ENCODE measurements around the gene UGT1A9. TPM values are rescaled to one million over a fixed set of nuclear protein-coding genes. Genes with fewer than 3 reads are reported as not detected.
"Not testable (repeated sequence)": the region's sequence is repeated elsewhere in the genome, so short reads cannot be mapped to it uniquely, and the experiment has no call there.

UGT1A9 gene
- total and polyA plus RNA-seq, 4 donors: not detected

DNA sequence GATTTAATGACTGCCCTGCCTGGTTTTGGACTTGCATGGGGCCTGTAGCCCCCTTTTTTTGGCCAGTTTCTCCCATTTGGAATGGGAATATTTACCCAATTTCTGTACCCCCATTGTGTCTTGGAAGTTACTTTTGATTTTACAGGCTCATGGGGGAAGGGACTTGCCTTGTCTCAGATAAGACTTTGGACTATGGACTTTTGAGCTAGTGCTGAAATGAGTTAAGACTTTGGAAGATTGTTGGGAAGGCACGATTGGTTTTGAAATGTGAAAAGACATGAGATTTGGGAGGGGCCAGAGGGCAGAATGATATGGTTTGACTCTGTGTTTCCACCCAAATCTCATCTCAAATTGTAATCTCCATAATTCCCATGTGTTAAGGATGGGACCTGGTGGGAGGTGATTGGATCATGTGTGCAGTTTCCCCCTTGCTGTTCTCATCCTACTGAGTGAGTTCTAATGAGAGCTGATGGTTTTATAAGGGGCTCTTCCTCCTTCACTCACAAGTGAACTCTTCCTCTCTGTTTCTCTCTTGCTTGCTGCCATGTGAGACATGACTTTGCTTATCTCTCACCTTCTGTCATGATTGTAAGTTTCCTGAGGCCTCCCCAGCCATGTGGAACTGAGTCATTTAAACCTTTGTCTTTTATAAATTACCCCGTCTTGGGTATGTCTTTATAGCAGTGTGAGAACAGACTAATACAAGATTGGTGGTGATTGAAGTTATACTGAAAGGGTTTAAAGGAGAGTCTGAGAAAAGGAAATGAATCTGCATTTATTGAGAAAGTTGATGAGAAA, 79.7 kb downstream of the UGT1A9 start:
- H3K9me3 ChIP-seq (ENCODE audit: control insufficient read depth in 4 of 4, insufficient read depth in 3 of 4, low read length in 3 of 4): peaks cover 0 to 13% (median 3%) of the 10 kb centered on the region in 4 donors
- not testable (repeated sequence) for ATAC-seq (ENCODE audit: insufficient read depth, low FRiP score); H3K9ac ChIP-seq (ENCODE audit: insufficient read depth in 1 of 2, low read length in 2 of 2); H3K36me3 ChIP-seq (ENCODE audit: control insufficient read depth in 4 of 4, insufficient read depth in 4 of 4, low read length in 4 of 4); H3K27me3 ChIP-seq (ENCODE audit: control insufficient read depth in 3 of 3, insufficient read depth in 3 of 3, low read length in 2 of 3); H3K27ac ChIP-seq (ENCODE audit: low read depth in 1 of 2, low read length in 1 of 2); DNase-seq; H3K4me1 ChIP-seq (ENCODE audit: control insufficient read depth in 5 of 5, insufficient read depth in 5 of 5, low read length in 5 of 5); H3K4me3 ChIP-seq
- WGBS, 2 donors: 78 to 87% methylated on average over 2 of the region's 2 CpGs

GRCh38 chr2:233754872-233755611, 83.3 kb downstream of the UGT1A9 start:
- DNase-seq (no peak), ATAC-seq (ENCODE audit: insufficient read depth, low FRiP score) (no peak)
- no peak overlapping the region for H3K9ac ChIP-seq (ENCODE audit: insufficient read depth in 1 of 2, low read length in 2 of 2)
- TF ChIP-seq CTCF (IDR thresholded peaks at IDR 0.05; ENCODE audit: control extremely low read depth, extremely low read depth): no peak
- WGBS, 2 donors: 90 to 92% methylated on average over 42 to 44 of the region's 44 CpGs
- H3K4me3 ChIP-seq: no peak overlapping the region
- H3K36me3 ChIP-seq (ENCODE audit: control insufficient read depth in 4 of 4, insufficient read depth in 4 of 4, low read length in 4 of 4): no peaks in the 10 kb centered on the region
- H3K27me3 ChIP-seq (ENCODE audit: control insufficient read depth in 3 of 3, insufficient read depth in 3 of 3, low read length in 2 of 3): no peaks in the 10 kb centered on the region
- H3K27ac ChIP-seq (ENCODE audit: low read depth in 1 of 2, low read length in 1 of 2): no peak overlapping the region
- H3K9me3 ChIP-seq (ENCODE audit: control insufficient read depth in 4 of 4, insufficient read depth in 3 of 4, low read length in 3 of 4): peaks cover 0 to 10% (median 3%) of the 10 kb centered on the region in 4 donors
- no peaks in the 10 kb centered on the region for H3K4me1 ChIP-seq (ENCODE audit: control insufficient read depth in 5 of 5, insufficient read depth in 5 of 5, low read length in 5 of 5)

DNA sequence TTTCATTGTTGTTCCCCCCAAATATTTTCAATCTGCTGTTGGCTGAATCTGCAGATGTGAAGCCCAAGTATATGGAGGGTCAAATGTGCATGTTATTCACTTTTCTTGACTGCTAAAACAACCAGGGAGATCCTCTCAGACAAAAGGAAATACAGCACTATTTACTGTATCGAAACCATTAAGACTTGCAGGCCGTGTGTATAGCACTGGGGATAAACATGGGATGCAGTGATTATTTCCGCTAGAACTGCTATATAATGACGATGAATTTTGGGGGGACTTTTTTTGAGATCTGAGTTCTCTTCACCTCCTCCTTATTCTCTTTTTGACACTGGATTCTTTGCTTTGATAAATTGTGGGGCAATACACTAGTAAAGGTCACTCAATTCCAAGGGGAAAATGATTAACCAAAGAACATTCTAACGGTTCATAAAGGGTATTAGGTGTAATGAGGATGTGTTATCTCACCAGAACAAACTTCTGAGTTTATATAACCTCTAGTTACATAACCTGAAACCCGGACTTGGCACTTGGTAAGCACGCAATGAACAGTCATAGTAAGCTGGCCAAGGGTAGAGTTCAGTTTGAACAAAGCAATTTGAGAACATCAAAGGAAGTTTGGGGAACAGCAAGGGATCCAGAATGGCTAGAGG, 84.9 kb downstream of the UGT1A9 start:
- ATAC-seq (ENCODE audit: insufficient read depth, low FRiP score): no peak
- H3K27ac ChIP-seq (ENCODE audit: low read depth in 1 of 2, low read length in 1 of 2): no peak overlapping the region
- no peaks in the 10 kb centered on the region for H3K4me1 ChIP-seq (ENCODE audit: control insufficient read depth in 5 of 5, insufficient read depth in 5 of 5, low read length in 5 of 5)
- H3K9ac ChIP-seq (ENCODE audit: insufficient read depth in 1 of 2, low read length in 2 of 2): no peak overlapping the region
- WGBS, 2 donors: 67 to 84% methylated on average over 7 of the region's 7 CpGs
- TF ChIP-seq CTCF (IDR thresholded peaks at IDR 0.05; ENCODE audit: control extremely low read depth, extremely low read depth): no peak
- H3K9me3 ChIP-seq (ENCODE audit: control insufficient read depth in 4 of 4, insufficient read depth in 3 of 4, low read length in 3 of 4): peaks cover 0 to 3% (median 0%) of the 10 kb centered on the region in 4 donors
- DNase-seq: no peak
- no peaks in the 10 kb centered on the region for H3K27me3 ChIP-seq (ENCODE audit: control insufficient read depth in 3 of 3, insufficient read depth in 3 of 3, low read length in 2 of 3)
- no peak overlapping the region for H3K4me3 ChIP-seq
- H3K36me3 ChIP-seq (ENCODE audit: control insufficient read depth in 4 of 4, insufficient read depth in 4 of 4, low read length in 4 of 4): no peaks in the 10 kb centered on the region

DNA sequence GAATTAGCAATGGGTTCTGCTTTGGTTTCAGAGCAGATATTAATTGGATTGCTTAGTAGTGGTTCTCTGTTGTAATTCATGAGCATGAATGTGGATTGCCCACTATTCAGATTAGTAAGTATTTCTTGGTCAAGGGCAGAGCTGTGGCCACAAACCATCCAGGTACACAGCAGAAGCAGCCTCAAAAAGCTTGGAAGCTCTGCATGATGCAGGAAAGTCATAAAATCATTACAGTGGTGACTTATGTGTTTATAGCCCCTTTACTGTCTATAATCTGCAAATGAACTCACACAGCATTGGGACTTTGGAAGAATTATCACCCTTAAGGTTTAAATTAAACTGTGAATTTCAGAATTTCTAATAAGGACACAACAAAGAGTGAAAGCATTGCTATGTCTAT, 86.4 kb downstream of the UGT1A9 start:
- no peak overlapping the region for H3K27ac ChIP-seq (ENCODE audit: low read depth in 1 of 2, low read length in 1 of 2)
- no peaks in the 10 kb centered on the region for H3K4me1 ChIP-seq (ENCODE audit: control insufficient read depth in 5 of 5, insufficient read depth in 5 of 5, low read length in 5 of 5)
- peaks cover 0 to 3% (median 0%) of the 10 kb centered on the region in 4 donors for H3K9me3 ChIP-seq (ENCODE audit: control insufficient read depth in 4 of 4, insufficient read depth in 3 of 4, low read length in 3 of 4)
- DNase-seq (no peak), ATAC-seq (ENCODE audit: insufficient read depth, low FRiP score) (no peak)
- no peaks in the 10 kb centered on the region for H3K36me3 ChIP-seq (ENCODE audit: control insufficient read depth in 4 of 4, insufficient read depth in 4 of 4, low read length in 4 of 4)
- no peak overlapping the region for H3K4me3 ChIP-seq
- no peak overlapping the region for H3K9ac ChIP-seq (ENCODE audit: insufficient read depth in 1 of 2, low read length in 2 of 2)
- TF ChIP-seq CTCF (IDR thresholded peaks at IDR 0.05; ENCODE audit: control extremely low read depth, extremely low read depth): no peak
- H3K27me3 ChIP-seq (ENCODE audit: control insufficient read depth in 3 of 3, insufficient read depth in 3 of 3, low read length in 2 of 3): no peaks in the 10 kb centered on the region
